Stimulated activated CD4-positive, alpha-beta T cell treated with anti-CD3 and anti-CD28 coated beads, TNF-alpha, amount 100 ng/mL, for 4 hours (primary cell): ENCODE data around the gene DOK4.
A peak's percentile ranks its signal among the peaks of the same experiment; 100 is the strongest.

Source experiments
- DNase-seq, 3 experiments: peaks; one replicate each; pipeline ENCODE4 v3.0.0-alpha.2; 2020; ENCODE audit warnings: low read depth in 3 of 3

Gene DOK4

GRCh38 chr16:57478396-57479204 is 7.7 kb downstream of the DOK4 start:
- DNase-seq, result no peak

GRCh38 chr16:57477531-57478202 is 8.6 kb downstream of the DOK4 start:
- DNase-seq, result no peak

- DNase-seq, result no peak
Observed at GRCh38 chr16:57476546-57477410, 9.5 kb downstream of the DOK4 start.

- peak in 2 of 3 experiments; percentile 36 to 45 for DNase-seq
Observed at GRCh38 chr16:57475711-57476339, 10.5 kb downstream of the DOK4 start.

- DNase-seq, result no peak
Observed at GRCh38 chr16:57474671-57475661, 11.3 kb downstream of the DOK4 start.

GRCh38 chr16:57473906-57474305 is 12.4 kb downstream of the DOK4 start:
- DNase-seq, result no peak

DNA sequence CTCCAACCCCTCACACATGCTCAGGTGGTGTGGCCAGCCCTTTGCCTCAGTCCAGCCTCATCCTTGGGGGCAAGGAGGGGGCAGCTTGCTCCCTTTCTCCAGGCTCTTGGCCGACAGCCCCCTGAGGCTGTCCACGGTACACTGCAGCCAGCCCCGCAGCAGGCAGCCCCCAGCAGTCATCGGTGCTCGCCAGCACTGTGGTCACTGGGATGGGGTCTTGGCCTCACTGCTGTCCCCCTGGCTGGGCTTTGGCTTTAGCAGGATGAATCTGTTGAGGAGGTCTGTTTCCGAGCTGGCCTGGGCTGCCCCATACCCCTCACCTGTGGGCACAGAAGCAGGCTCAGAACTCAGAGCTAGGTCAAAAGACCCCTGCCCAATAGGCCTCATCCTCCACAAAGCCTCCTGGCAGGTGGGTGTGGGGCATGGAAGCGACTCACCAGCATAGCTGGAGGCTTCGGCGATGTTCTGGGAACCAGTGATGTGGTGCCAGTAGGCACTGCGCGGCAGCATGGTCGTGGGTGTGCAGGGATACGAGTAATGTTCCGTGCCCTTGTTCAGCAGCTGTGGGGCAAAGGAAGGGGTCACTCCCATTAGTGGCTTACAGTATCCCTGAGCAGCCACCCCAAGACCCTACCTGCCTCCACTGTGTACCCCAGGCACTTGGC is 13.0 kb downstream of the DOK4 start:
- no peak for DNase-seq

GRCh38 chr16:57472665-57473060 is 13.6 kb downstream of the DOK4 start:
- DNase-seq, result no peak

DNA sequence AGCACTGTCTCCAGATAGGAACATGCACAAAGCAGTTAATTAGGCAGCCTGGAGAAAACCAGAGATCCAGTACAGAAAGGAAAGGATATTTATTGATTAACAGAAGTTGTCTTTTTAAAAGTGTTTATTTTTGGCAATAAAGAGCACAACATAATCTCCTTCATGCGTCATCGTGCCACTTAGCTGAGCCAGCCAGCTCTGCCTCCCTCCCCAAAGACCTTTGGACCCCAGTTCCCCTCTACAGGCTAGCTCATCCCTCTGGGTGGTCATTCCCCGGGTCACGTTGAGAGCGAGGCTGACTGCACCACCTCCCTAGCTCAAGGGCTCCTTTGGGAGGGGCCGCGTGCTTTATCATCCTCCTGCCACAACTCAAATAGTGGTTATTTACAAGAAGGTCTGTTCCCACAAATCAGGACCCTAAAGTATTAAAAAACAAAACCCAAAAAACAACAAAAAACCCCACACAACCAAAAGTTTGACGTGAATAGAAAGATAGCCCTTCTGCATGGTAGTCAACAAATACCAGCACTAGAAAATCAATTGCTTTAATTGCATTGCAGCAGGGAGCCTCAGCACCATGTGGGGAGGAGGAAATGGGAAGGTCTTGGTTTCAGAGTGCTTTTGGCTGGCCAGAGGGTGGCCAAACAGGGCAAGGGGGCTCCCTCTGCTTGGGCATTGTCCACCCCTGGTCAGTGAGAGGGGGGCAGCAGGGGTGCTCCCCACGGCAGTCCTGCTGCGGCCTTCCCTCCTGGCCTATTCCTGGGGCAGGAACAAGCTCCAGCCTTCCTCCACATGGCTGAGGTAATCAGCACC is 14.2 kb downstream of the DOK4 start:
- DNase-seq, result no peak

DNA sequence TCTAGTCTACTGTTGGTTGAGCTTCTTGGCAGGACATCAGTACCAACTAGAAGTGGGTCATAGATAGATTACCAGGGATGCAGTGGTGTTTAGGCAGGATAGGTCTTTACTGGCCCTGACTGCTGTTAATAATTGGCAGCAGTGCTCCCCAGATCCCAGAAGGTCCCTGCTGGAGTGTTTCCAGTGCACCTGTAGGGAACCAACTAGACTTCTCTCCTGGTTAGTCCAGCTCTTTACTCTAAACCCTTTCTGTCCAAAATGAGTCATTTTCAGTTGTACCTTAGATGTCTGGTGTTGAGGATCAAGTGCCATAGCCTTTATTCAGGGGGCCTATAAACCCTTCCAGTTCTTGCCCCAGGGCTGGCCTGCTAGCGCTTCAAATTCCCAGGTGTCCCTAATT is 15.1 kb downstream of the DOK4 start:
- no peak for DNase-seq

DNA sequence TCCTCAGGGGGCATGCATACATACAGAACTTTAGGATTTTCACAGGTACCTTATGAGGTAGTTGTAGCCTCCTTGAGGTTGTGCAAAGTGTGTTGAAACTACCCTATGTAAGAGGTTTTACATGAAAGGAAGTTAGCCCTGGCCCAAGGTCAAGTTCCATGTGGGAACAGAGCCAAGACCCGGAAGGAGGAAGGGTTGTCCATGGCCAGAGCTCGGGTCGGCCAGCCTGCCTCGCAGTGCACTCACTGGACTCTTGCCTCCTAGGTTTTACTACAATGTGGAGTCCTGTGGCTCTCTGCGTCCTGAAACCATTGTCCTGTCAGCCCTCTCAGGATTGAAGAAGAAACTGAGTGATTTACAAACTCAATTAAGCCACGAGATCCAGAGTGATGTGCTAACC is 15.6 kb downstream of the DOK4 start:
- DNase-seq, result no peak

DNA sequence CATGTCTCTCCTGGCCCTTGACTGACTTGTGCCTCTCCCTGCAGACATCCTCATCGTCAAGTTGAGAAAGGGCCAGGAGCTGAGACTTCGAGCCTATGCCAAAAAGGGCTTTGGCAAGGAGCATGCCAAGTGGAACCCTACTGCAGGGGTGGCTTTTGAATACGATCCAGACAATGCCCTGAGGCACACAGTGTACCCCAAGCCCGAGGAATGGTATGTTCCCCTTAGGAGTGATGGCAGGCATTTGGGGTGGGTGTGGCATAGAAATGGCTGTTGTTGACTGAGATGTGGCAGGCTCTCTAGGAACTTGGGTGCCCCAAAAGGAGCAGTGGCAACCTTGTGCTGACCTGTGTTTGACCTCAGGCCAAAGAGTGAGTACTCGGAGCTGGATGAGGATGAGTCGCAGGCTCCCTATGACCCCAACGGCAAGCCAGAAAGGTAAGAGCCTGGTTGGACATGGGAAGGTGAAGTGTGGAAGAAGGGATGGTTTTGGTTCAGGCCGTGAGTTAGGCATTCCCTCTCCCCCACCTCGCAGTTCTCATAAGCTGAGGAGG is 16.3 kb downstream of the DOK4 start:
- no peak for DNase-seq

GRCh38 chr16:57469046-57469445 is 17.2 kb downstream of the DOK4 start:
- DNase-seq, result no peak

DNA sequence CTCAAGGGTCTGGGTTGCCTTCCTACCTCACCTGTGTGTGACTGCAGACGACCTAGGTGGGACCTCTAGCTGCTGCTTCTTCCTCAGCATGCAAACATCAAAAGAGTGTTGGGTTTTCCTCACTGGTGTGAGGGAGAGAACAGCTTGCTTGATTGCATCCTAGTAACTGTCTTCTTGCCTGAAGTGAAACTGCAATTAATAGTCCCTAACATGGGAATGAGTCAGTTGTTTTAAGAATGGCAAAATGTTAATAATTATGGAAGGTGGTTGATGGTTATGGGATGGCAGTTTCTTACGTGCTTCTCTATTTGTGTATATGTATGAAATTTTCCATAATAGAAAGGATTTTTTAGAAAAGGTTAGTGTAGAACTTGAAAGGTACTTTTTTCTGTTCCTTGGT is 17.9 kb downstream of the DOK4 start:
- no peak for DNase-seq

DNA sequence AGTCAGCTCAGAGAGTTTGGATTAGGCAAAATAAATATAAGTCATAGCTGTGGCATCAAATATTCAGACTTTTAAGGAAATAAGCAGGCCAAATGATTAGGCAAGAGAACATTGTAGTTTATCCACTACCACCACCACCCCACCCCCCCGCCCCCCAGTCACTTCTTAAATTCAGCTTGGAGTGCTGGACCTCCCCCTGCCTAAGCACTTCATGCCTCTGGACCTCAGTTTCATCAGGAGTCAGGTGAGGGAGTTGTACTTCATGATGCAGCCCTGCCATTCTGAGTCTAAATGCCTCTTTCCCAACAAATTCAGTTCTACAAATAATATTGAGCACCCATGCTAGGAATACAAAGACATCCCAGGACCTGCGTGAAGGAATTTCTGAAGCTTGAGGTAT is 21.8 kb downstream of the DOK4 start:
- no peak for DNase-seq

GRCh38 chr16:57462978-57463362 is 23.3 kb downstream of the DOK4 start:
- no peak for DNase-seq

- DNase-seq, result peak; percentile 84 to 88 (median 85)
Observed at GRCh38 chr16:57462209-57462977, 23.9 kb downstream of the DOK4 start, which contains the start of gene POLR2C. Gene POLR2C (plus strand): TSS chr16:57462679. CDS start chr16:57462725, 46 bp downstream.

- DNase-seq, result no peak
Observed at GRCh38 chr16:57452021-57452420, 34.3 kb downstream of the DOK4 start.
